Measurements from ENCODE around the gene FBXW8.

- TF ChIP-seq, protein P1, sequence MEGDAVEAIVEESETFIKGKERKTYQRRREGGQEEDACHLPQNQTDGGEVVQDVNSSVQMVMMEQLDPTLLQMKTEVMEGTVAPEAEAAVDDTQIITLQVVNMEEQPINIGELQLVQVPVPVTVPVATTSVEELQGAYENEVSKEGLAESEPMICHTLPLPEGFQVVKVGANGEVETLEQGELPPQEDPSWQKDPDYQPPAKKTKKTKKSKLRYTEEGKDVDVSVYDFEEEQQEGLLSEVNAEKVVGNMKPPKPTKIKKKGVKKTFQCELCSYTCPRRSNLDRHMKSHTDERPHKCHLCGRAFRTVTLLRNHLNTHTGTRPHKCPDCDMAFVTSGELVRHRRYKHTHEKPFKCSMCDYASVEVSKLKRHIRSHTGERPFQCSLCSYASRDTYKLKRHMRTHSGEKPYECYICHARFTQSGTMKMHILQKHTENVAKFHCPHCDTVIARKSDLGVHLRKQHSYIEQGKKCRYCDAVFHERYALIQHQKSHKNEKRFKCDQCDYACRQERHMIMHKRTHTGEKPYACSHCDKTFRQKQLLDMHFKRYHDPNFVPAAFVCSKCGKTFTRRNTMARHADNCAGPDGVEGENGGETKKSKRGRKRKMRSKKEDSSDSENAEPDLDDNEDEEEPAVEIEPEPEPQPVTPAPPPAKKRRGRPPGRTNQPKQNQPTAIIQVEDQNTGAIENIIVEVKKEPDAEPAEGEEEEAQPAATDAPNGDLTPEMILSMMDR (conservative IDR thresholded peaks at IDR 0.05; ENCODE audit: low read depth, low read length): no peak
- TF ChIP-seq EZH2 (IDR thresholded peaks at IDR 0.05; ENCODE audit: low read length, unreplicated experiment): no peak
Measured at GRCh38 chr12:116861320-116861719, 49.4 kb upstream of the FBXW8 start.
